Measurements from ENCODE around the gene ANKIB1. TPM values are rescaled to one million over a fixed set of nuclear protein-coding genes. Genes with fewer than 3 reads are reported as not detected.

Gene ANKIB1
- total RNA-seq, 4 donors from 2014 or later, result 35.0 to 42.0 (median 39.1) TPM

DNA sequence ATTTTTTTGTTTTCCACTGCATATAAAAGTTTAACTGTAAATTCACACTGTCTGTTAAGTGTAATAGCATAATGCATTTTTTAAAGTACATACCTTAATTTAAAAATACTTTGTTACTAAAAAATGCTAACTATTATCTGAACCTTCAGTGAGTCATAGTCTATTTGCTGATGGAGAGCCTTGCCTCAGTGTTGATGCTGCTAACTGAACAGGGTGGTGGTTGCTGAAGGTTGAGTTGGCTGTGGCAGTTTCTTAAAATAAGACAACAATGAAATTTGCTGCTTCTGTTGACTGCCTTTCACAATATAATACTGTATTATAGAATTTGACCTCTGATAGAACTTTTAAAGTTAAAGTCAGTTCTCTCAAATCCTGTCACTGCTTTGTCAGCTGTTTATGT, 129.2 kb downstream of the ANKIB1 start:
- Histone ChIP-seq H3K4me3 (no peak overlapping the region), H3K36me3 (peaks cover 0 to 44% of the 10 kb centered on the region in 2 donors), H3K27me3 (no peaks in the 10 kb centered on the region), H3K4me1 (no peaks in the 10 kb centered on the region), H3K27ac (no peak overlapping the region), H3K9me3 (no peaks in the 10 kb centered on the region)
- ATAC-seq, result no peak
- TF ChIP-seq EP300 (IDR thresholded peaks at IDR 0.05) (no peak), POLR2A (IDR thresholded peaks at IDR 0.05) (no peak), POLR2AphosphoS5 (IDR thresholded peaks at IDR 0.05) (no peak), CTCF (IDR thresholded peaks at IDR 0.05) (no peak)

DNA sequence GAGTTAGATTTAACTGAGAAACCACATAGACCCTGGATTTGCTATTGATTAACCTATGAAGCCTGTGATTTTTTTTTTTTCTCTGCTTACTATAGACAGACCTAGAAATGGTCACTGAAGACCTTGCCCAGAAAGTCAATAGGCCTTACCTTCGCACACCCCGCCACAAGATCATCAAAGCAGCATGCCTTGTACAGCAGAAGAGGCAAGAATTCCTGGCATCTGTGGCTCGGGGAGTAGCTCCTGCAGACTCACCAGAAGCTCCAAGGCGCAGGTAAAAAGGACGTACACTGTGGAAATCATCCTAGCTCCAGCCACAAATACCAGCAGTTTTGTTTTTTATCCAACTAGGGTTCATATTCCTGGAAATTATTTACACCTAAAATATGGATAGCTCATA, 145.3 kb downstream of the ANKIB1 start:
- TF ChIP-seq EP300 (IDR thresholded peaks at IDR 0.05), result no peak
- no peak for TF ChIP-seq CTCF (IDR thresholded peaks at IDR 0.05)
- no peak for TF ChIP-seq POLR2A (IDR thresholded peaks at IDR 0.05)
- no peak for TF ChIP-seq POLR2AphosphoS5 (IDR thresholded peaks at IDR 0.05)

DNA sequence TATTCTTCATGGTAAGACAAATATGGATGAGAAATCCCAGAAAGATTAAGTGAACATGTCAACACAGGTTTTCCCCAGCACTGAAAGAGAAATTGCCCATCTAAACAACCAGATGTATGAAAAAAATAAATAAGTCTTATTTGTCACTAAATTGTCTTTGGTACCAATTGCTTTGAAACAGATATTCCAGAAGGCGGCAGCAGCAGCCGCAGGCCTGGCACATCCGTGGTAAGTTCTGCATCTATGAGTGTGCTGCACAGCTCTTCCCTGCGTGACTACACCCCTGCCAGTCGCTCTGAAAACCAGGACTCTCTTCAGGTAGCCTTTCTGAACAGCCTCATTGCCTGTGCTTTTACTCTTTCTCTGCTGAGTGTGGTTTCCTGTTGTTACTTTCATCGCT, 151.8 kb downstream of the ANKIB1 start:
- 88 to 90% methylated on average over 6 of the region's 6 CpGs for WGBS, 2 donors (ENCODE audit: low coverage in 1 of 2)
- H3K27ac ChIP-seq, result no peak overlapping the region
- no peak overlapping the region for H3K4me3 ChIP-seq
- H3K27me3 ChIP-seq, result no peaks in the 10 kb centered on the region
- TF ChIP-seq EP300 (IDR thresholded peaks at IDR 0.05) (no peak), POLR2AphosphoS5 (IDR thresholded peaks at IDR 0.05) (no peak), CTCF (IDR thresholded peaks at IDR 0.05) (no peak), POLR2A (IDR thresholded peaks at IDR 0.05) (no peak)
- no peaks in the 10 kb centered on the region for H3K4me1 ChIP-seq
- no peaks in the 10 kb centered on the region for H3K9me3 ChIP-seq
- peaks cover 3 to 51% of the 10 kb centered on the region in 2 donors for H3K36me3 ChIP-seq
- no peak for ATAC-seq

More for the DNA sequence above, 145.3 kb downstream of the ANKIB1 start:
- Histone ChIP-seq H3K27ac (no peak overlapping the region), H3K4me3 (no peak overlapping the region), H3K9me3 (no peaks in the 10 kb centered on the region), H3K36me3 (peaks cover 0 to 69% of the 10 kb centered on the region in 2 donors), H3K4me1 (no peaks in the 10 kb centered on the region), H3K27me3 (no peaks in the 10 kb centered on the region)
- ATAC-seq, result no peak
- 87 to 93% methylated on average over 3 to 5 of the region's 5 CpGs for WGBS, 2 donors (ENCODE audit: low coverage in 1 of 2)

DNA sequence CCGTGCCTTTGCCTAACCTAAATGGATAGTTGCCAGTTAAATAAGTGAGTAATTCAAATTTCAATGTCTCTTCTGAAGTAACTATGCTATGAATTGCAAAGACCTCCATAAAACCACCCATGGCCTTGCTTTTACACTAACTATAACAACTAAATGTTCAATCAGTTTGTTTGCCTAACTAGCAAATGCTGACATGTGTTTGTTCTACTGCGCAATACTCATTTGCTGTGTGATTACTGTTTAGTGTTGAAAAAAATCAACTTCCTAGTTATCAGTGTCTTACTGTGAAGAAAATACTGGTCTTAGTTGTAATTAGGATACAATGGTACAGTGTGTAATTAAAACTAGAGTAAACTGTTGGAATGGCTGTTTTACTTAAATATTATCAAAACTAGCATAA, 154.2 kb downstream of the ANKIB1 start:
- Histone ChIP-seq H3K27ac (no peak overlapping the region), H3K36me3 (peaks cover 3 to 56% of the 10 kb centered on the region in 2 donors), H3K4me1 (no peaks in the 10 kb centered on the region), H3K9me3 (no peaks in the 10 kb centered on the region), H3K27me3 (no peaks in the 10 kb centered on the region), H3K4me3 (no peak overlapping the region)
- no peak for ATAC-seq
- TF ChIP-seq EP300 (IDR thresholded peaks at IDR 0.05), result no peak
- TF ChIP-seq POLR2A (IDR thresholded peaks at IDR 0.05), result no peak
- TF ChIP-seq CTCF (IDR thresholded peaks at IDR 0.05), result no peak
- no peak for TF ChIP-seq POLR2AphosphoS5 (IDR thresholded peaks at IDR 0.05)
- WGBS, 2 donors (ENCODE audit: low coverage in 1 of 2), result 93 to 98% methylated on average over 2 of the region's 2 CpGs

DNA sequence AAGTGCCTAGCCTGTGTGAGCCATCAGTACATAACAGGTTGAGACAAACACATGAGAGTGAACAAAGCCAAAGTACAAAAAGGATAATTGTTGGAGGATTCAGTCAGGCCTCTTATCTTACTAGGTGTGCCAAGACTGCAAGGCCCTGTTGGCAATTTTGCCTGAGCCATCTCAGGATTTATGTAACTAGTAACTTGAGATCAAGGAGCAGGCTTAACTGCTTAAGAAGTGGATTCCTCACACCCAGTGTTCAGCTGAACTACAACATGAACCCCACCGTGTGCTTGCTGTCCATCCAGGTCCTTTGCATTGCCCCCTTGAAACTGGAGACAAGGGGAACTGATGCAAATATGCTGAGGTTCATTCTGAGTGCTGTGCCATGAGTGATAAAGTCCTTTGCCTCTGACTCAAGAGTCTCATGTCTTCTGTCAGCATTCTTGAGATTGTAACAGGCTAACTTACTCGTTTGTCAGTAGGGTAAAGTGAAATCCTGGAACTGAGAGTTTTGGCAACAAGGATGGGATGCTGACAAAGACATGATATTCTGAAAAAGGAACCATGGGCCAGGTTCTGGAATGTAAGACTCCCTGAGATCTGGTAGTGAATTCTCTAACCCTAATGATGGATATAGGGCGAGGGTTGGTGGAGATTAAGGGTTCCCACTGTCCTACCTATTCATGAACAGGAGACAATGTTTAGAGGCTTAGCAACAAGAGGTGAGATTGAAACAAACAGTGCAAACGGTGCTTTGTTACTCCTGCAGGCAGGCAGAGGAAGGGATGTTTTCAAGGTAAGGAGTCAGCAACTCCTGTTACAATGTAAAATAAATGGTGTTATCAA, 157.4 kb downstream of the ANKIB1 start:
- H3K9me3 ChIP-seq, result no peaks in the 10 kb centered on the region
- 49 to 53% methylated on average over 3 to 4 of the region's 4 CpGs for WGBS, 2 donors (ENCODE audit: low coverage in 1 of 2)
- no peaks in the 10 kb centered on the region for H3K27me3 ChIP-seq
- ATAC-seq, result no peak
- H3K36me3 ChIP-seq, result peaks cover 2 to 29% of the 10 kb centered on the region in 2 donors
- H3K4me1 ChIP-seq, result no peaks in the 10 kb centered on the region
- TF ChIP-seq CTCF (IDR thresholded peaks at IDR 0.05) (no peak), POLR2AphosphoS5 (IDR thresholded peaks at IDR 0.05) (no peak), POLR2A (IDR thresholded peaks at IDR 0.05) (no peak), EP300 (IDR thresholded peaks at IDR 0.05) (no peak)
- no peak overlapping the region for H3K4me3 ChIP-seq
- H3K27ac ChIP-seq, result no peak overlapping the region
